ENCODE results near the gene MAMSTR.
"Not testable (repeated sequence)": the region's sequence is repeated elsewhere in the genome, so short reads cannot be mapped to it uniquely, and the experiment has no call there.

The MAMSTR gene

DNA sequence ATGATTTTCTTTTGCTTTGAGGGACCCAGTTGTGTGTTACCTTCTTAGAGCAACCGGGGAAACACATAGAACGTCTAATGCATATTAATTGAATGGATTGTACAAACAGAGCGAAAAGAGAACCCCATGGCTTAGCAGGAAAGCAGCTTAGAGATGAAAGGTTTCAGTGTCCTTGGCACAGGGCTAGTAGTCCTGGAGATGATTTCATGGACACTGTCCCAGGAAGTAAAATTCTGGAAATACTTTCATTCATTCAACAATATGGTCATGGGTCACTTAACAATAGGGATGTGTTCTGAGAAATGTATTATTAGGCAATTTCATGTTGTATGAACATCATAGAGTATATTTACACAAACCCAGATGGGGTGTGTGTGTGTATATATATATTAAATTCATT is 33.4 kb downstream of the MAMSTR start:
- no peak for DNase-seq (ENCODE audit: low spot score)

DNA sequence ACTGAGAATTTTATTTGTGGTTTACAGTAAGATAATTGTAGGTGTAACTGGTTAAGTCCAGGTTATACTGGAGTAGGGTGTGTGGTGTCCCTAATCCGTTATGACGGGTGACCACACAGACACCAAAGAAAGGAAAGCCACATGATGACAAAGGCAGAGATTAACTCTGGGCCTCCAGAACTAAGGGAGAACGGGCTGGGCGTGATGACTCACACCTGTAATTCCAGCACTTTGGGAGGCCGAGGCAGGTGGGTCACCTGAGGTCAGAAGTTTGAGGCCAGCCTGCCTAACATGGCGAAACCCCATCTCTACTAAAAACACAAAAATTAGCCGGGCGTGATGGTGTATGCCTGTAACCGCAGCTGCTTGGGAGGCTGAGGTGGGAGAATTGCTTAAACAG is 33.9 kb downstream of the MAMSTR start:
- DNase-seq (ENCODE audit: low spot score) = no peak

DNA sequence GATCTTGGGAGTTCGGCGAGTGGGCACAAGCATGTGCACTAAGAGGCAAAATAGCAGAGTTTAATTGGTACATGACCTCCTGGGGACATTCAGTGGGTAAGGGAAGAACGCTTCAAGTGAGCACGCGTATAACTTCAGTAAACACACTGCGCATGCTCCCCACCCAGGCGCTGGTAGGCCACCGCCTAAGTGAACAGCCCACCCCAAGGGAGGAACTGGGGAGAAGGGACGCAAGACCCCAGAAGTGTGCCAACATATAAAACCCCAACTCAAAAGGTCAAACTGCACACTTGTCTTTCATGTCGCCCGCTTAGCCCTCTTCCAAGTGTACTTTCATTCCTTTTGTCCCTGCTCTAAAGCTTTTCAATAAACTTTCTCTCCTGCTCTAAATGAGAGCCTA is 36.2 kb downstream of the MAMSTR start:
- no peak for DNase-seq (ENCODE audit: low spot score)

DNA sequence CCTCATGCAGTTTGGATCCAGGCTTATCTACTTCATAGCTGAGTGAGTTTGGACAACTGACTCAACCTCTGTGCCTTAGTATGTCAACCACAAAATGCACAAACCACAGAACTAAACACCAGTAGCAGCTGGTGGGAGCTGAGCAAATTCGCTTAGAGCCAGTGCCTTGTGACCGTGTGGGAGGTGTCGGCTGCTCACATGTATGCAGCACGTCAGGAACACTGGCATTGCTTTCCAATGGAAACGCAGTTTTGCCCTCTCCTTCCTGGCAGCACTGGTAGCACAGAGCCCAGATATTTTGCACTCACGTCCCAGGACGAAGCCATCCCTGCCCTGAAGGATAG is 38.4 kb downstream of the MAMSTR start:
- DNase-seq (ENCODE audit: low spot score) = no peak

DNA sequence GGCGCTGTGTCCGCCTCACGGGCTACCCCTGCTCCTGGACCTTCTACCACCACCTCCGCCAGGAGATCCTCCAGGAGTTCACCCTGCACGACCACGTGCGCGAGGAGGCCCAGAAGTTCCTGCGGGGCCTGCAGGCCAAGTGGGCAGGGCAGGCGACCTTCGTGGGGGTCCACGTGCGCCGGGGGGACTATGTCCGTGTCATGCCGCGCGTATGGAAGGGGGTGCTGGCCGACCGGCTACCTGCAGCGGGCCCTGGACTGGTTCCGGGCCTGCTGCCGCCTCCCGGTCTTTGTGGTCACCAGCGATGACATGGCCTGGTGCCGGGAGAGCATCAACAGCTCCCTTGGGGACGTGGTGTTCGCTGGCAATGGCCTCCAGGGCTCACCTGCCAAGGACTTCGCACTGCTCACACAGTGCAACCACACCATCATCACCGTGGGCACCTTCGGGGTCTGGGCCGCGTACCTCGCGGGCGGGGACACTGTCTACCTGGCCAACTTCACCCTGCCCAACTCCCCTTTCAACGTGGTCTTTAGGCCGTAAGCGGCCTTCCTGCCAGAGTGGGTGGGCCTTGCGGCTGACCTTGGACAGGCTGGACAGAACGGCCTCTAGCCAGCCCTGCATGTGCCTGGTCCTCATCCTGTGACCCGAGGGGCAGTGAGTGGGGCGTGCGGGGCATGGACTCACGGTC is 38.9 kb downstream of the MAMSTR start:
- DNase-seq (ENCODE audit: low spot score) = no peak

DNA sequence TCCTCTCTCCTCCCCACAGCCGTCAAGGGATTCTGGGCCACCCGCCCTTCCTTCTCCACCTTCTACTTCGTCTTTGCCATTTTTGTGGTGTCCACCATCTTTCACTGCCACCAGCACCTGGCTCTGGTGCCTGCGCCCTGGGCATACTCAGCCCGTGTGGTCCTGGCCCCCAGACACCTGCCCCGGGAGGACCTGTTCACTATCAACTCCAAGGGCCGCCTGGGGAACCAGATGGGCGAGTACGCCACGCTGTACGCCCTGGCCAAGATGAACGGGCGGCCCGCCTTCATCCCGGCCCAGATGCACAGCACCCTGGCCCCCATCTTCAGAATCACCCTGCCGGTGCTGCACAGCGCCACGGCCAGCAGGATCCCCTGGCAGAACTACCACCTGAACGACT is 39.5 kb downstream of the MAMSTR start:
- not testable (repeated sequence) for DNase-seq (ENCODE audit: low spot score)

DNA sequence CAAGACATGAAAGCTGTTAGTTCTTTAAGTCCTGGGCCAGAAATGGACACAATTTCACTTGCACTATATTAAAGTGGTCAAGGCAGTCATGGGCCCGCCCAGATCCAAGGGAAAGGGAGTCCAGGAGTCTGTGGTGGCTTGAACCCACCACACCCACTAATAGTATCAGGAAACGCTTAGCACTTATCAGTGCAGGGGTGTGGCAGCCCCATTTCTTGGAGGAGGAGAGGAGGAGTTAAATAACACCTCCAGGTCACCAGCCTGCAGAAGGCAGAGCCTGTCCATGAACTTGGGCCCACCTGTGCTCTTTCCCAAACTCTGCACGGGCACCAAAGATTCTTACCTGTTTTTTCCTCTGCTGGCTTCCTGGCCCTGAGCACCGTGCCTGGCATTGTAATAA is 41.3 kb downstream of the MAMSTR start:
- DNase-seq (ENCODE audit: low spot score) = no peak

DNA sequence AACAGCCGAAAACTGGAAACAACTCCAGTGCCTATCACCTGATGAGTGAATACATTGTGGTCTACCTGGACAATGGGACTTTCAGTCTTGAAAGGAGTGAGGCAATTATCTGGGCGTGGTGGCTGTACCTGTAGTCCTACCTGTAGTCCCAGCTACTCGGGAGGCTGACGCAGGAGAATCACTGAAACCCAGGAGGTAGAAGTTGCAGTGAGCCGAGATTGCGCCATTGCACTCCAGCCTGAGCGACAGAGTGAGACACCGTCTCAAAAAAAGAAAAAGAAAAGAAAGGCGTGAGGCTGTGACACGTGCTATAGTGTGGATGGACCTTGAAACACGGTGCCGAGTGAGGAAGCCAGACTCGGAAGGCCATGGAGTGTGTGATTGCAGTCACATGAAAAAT is 42.6 kb downstream of the MAMSTR start:
- no peak for DNase-seq (ENCODE audit: low spot score)

DNA sequence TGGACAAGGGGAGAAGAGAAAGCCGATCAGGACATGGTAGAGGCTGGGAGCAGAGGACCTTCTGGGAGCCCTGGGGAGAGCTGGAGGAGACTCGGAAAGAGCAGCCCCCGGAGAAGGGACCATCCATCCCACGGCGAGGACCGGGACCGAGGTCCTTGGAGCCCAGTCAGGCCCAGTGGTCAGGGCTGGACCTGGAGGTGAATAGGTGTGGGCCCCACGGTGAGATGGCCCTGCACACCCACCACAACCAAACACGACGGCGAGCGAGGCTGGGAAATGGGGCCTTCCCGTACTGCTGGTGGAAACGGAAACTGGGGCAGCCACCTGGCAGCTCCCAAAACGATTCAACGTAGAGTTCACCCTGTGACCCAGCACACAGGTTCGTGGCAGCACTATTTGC is 43.0 kb downstream of the MAMSTR start:
- DNase-seq (ENCODE audit: low spot score) = no peak

DNA sequence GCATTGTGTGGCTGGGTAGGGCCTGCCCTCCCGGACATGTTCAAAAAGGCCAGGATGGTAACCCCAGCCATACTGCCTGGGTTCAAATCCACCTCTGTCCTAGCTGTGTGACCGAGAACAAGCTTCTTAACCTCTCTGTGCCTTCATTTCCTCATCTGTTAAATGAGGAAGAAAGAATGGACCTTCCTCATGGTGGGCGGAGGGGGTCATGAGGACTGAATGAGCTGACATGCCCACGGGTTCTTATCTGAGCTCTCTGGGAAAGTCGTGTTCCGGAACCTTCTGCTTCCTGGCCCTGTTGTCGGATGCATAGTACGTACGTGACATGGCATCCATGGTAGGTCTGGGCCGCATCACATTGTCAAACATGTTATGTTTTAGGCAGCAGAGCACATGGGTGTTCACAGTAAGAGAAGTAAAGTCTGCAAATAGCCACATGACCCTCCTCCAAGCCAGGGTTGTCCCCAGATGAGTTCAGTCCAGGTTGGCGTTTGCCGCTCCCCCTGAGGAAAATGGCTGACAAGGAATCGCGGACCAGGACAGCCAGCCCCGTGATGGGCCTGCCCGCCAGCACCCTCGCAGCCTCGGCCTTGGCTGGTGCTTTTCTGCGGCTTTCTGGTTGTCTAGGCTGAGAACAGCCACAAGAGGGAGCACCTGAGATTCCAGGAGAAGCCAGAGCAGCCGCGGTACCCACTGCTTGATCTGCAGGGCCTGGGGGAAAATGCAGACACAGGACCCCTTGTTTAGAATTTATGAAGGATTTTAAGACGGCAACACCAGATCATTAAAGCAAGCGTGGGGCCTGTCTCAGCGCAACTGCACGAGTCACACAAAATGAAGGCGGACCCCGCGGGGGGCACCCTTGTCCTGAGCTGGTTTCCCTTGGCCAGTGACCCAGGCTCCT is 44.4 kb downstream of the MAMSTR start:
- DNase-seq (ENCODE audit: low spot score) = peak; percentile 93

DNA sequence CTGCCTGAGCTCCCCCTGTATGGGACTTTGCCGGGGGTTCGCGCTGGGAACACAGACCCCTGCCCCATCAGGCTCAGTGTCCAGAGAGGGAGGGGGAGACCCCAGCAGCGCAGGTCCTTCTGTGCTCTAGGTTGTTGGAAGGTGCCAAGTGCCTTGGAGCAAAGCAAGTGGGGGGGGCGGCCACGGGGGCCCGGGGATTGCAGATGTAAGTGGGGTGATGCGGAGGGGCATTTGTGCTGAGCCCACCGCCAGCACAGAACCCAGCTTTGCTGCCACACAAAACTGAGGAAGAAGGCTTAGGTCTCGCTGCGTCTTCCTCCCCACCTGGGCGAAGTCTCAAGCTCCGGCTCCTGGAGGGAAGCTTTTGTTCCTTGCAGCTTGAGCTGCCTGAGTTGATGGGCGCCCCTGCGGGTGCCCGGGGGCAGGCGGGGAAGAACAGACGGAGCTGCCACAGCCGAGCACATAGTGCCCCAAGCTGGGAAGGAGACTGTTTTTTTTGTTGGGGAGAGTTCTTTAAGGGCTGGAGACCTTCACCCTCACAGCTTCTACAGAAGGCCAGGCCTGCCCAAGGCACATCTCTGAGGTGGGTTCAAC is 45.2 kb downstream of the MAMSTR start:
- DNase-seq (ENCODE audit: low spot score) = no peak

DNA sequence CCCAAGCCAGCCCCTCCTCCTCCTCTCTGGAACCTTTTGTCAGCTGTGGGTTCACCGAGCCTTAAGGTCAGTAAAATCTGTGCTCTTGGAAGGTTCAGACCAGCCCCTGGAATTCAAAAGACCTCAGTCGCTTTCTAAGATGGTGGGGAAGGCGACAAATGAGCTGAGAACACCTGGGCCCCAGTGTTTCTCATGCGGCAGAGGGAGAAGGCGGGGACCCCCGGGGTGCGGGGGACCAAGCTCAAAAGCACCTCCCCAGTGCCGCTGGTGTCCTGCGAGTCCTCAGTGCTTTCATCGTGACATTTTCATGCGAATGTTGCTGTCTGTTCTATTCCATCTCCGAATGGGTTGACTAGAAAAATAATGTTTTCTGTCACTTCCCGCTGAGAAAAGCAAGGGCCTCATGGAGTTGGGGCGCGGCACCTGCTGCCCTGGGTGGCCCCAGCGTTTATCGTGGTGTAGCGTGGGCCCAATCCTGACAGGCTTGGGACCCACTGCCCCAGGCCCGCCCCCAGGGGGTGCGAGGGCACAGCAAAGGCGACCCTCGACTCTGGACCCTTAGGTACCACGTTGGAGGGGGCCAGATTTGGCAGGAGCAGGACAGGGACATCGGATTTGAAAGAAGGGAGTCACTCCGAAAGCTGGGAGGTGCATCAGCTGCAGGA is 46.0 kb downstream of the MAMSTR start:
- no peak for DNase-seq (ENCODE audit: low spot score)

DNA sequence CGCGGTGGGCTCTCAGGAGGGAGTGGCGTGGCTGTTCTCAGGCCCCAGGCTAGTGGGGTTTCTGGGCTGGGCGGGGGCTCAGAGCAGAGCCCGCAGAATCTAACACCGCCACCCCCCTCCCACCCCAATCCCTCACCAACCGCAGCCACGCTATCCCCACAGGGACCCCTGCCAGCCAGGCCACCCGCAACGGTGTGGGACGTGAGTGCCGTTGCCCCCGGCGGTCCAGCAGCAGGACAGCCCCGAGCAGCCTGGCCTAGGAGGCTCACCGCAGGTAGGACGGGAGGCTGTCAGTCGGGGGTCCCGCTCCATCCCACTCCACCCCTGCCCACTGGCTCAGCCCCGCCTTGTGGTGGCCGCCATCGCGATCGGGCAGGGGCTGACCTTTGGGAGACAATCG is 46.5 kb downstream of the MAMSTR start, which contains the start of gene NTN5:
NTN5 (minus strand) TSS at position 24 of the 400 bp plus-strand sequence. CDS start 2,031 bp downstream, outside the sequence.
- DNase-seq (ENCODE audit: low spot score) = no peak

DNA sequence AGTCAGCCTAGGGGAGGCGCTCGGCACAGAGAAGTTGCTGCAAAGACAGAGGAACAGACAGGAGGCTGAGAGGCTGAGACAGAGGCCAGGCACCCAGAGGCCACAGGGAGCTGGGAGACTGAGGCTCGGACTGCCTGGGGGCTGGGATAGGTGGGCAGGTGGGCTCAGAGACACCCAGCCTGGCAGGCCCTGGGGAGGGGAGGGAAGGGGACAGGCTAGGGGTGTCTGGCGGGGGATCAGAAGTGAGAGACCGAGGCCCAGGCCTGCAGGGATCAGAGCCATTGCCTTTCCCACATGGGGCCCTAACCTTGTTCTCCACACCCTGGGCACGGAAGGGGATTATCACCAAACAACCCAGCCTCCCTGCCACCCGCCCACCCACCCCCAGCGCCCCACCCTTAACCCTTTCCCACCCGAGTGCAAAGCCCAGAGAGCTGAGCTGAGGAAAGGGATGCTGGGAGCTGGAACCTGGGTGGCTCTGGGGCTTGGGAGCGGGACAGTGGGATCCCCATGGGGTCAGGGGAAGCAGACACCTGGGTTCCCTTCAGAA is 48.0 kb downstream of the MAMSTR start:
- DNase-seq (ENCODE audit: low spot score) = peak; percentile 70

DNA sequence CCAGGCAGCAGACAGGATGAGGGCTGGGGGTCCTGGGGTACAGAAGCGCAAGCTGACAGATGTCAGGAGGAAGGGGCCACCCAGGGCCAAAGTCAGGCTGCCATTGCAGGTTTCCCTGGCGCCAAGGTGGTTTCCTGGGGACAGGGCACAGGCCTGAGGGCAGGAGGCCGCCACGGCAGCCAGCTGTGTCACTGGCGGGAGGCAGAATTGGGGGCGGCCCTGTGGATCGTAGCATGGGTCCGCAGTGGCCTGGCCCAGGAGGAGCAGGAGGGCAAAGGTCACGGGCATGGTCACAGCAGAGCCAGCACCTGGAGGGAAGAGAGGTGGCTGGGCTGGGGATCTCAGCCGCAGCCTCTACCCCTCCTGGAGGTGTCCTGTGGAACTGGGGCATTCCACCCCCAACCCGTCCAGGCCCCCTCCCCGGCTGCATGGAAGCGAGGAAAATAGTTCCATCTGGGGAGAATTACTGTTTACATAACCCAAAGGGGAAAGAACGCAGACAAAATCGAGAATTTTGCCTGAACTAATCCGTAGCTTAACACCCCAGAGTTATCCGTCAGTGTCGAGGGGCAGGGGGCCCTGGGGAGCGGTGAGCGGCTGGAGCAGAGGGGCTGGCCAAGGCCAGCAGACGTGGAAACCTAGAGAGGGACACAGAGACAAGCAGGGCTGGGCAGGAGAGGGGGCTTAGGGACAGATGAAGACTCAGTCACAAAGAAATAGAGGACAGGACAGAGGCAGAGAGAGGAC is 48.7 kb downstream of the MAMSTR start:
- peak; percentile 56 for DNase-seq (ENCODE audit: low spot score)

DNA sequence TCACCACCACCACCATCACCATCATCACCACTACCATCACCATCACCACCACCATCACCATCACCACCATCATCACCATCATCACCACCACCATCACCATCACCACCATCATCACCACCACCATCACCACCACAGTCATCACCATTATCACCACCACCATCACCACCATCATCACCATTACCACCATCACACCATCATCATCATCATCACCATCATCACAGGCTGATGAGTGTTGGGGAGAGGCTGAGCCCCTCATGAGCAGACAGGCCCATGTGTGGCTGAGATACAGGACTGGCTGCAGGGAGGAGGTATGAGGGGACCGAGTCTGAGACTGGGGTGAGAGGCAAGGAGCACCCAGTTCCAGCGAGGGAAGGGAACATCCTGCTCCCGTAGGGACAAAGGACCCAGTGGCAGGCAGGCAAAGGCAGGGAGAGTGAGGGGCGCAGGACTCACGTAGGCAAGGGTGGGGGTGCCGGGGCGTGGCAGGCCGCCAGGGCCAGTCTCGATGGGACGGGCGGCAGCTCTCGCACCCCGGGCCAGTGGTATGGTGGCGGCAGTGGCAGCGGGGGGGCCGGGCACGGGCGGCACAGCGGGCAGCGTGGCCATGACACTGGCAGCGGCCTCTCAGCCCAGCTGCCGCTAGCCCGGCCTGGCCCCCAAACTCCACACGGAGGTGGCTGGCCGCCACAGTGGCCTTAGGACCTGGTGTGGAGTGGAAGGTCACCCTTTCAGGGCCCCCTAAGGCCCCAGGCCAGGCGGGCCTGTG is 49.4 kb downstream of the MAMSTR start:
- no peak for DNase-seq (ENCODE audit: low spot score)

DNA sequence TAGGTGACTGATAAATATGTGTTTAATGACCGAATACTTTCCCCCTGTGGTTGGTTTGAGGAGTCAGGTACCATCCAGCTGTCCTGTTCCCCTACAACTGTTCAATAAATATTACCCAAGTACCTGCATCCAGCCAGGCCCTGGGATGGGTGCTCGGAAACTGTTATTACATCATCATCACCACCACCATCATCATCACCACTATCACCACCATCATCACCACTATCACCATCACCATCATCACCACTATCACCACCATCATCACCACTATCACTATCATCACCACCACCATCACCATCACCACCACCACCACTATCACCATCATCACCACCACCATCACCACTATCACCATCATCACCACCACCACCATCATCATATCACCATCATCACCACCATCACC is 50.8 kb downstream of the MAMSTR start:
- no peak for DNase-seq (ENCODE audit: low spot score)

DNA sequence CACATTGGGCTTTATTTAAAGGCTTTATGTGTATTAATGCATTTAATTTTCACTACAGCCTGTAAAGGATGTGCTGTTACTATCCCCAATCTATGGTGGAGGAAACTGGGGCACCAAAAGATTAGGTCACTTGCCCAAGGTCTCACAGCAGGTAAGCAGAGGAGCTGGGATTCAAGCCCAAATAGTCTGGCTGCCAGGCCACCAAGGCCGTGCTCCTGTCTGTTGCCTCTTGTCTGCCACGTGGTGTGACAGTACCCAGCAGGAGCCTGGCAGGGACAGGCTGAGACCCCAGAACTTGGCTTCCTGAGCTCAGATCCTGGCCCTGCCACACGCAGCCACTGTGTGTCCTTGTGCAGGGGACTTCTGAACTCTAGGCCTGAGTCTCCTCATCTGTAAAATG is 51.2 kb downstream of the MAMSTR start:
- no peak for DNase-seq (ENCODE audit: low spot score)

DNA sequence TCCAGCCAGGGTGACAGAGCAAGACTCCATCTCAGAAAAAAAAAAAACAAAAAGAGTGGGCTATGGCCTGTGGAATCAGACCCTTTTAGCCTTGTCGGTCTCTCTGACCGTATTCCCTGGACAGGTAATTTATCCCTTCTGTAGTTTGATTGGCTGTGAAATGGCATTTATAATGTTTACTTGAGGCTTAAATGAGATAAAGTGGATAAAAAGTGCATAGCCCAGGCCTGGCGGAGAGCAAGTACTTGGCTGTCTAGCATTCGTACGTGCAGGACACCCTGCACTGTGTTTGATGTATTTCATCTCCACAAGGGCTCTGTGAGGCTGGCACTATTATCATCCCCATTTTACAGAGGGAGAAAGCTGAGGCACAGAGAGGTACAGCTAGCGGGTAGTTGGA is 53.7 kb downstream of the MAMSTR start:
- DNase-seq (ENCODE audit: low spot score) = no peak

DNA sequence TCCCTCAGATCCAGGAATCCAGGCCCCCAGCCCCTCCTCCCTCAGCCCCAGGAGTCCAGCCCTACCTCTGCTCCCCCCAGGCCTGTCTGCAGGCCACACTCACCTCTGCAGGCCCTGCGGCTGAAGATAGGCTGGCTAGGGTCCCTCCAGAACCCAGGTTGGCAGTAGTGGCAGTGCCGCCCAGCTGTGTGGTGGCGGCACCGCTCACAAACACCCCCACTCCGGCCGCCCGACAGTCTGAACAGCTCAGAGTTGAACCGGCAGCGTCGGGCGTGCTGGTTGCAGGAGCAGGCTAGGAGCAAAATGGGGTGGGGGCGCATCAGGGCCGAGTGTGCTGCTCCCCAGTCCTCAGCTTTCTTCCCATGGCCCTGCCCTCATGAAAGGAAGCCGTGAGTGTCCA is 55.0 kb downstream of the MAMSTR start:
- peak; percentile 22 for DNase-seq (ENCODE audit: low spot score)

DNA sequence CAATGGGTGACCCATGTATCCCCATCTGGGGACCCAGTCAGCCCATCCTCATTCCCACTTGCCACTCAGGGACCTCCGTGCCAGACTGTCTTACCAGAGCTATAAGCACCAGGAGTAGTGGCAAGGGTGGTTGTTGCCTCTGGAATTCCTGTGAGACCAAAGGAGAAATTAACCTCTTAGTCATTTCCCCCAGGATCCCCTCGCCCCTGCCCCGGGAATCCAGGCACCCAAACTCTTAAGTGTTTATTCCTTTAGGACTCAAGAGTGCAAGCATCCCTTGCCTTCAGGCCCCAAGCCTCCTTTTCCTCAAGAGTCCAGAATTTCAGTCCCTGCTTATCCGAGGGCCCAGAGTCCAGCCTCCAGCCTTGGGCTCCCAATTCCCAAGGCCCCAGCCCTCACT is 55.9 kb downstream of the MAMSTR start:
- DNase-seq (ENCODE audit: low spot score) = no peak
